HG03060 (cell line): ENCODE results near the gene EN1.
A peak's percentile ranks its signal among the peaks of the same experiment; 100 is the strongest.

Experiments used
- ATAC-seq: cut with Tn5 transposase; IDR thresholded peaks from one replicate; pipeline ENCODE4 v1.9.1; 2021; ENCODE audit warnings: low read depth, moderate number of reproducible peaks; ENCODE audit not compliant: unreplicated experiment

The EN1 gene

DNA sequence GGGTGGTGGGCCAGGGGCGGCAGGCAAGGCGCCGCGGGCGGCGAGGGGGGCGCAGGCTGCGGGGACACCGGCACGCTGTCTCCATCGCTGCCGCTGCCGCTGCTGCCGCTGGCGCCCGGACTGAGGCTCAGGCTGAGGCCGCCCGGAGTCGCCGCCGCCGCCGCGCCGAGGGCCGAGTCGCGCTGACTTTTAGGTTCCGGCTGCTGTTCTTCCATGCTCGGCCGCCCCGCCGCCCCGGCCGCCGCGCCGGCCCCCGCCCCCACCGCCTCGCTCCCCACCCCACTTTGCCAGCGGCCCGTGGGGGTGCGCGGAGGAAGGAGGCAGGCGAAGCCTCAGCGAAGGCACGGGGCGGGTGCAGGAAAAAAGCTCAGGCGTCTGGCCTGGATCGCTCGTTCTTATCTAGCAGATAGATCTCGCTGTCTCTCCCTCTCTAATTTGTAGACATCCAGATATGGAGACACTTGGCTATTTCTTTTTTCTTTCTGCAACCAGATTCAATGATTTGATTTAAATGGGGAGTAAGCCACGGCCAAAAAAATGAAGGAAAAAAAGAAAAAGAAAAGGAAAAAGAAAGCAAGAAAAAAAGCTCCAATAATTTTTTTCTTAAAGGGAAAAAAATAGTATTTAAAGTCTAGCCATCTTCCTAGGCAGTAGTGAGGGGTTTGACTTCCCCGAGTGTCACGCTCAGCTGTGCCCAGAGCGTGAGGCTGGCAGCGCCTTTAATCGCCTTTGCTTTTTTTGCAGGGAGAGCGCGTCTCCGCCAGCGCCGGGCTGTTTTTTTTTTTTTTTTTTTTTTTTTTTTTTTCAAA is at the start of gene EN1:
TSS of gene EN1 (minus strand) at position 696 of the 809 bp plus-strand sequence. CDS start at position 215, 481 bp downstream.
- no peak for ATAC-seq

DNA sequence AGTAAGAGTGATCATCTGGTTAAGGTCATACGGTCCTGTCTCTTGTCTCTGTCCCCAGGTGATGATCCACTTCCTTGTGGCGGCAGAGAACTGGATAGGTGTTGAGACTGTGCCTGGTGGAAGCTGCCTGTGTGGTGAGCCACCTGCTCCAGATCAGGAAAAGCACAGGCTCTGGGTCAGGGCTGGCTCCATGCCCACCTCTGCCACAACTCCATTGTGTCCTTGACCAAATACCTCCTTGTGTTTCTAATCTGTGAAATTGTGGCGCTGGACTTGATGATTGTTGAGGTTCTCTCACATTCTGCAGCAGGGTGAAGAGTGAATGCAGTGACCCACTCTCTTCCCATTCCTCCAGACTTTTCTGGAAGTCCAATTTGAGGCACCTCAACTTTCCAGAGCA is 45.7 kb upstream of the EN1 start:
- ATAC-seq, result no peak

DNA sequence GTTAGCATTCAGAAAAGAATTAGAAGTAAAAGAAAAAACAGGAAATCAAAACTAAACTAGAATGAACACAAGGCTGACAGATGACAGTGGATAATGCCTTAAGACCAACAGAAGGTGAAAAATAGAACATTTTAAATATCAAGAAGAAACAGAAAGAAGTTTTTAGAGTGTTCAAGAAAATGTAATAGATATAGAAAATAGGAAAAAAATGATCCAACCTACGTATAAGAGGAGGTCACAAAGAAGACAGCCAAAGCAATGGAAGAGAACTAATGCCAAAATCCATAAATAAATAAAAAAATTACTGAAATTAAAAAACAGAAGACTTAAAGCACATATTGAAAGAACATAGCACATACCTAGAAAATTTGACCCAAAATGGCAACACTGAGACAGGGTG is 42.5 kb upstream of the EN1 start:
- ATAC-seq, result no peak

DNA sequence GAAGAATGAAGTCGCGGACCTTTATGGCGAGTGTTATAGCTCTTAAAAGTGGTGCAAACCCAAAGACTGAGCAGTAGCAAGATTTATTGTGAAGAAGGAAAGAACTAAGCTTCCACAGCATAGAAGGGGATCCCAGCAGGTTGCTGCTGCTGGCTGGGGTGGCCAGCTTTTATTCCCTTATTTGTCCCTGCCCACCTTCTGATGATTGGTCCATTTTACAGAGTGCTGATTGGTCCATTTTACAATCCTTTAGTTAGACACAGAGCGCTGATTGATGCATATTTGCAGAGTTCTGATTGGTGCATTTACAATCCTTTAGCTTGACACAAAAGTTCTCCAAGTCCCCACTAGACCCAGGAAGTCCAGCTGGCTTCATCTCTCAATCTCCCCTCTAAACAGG is 36.3 kb upstream of the EN1 start:
- ATAC-seq, result no peak

DNA sequence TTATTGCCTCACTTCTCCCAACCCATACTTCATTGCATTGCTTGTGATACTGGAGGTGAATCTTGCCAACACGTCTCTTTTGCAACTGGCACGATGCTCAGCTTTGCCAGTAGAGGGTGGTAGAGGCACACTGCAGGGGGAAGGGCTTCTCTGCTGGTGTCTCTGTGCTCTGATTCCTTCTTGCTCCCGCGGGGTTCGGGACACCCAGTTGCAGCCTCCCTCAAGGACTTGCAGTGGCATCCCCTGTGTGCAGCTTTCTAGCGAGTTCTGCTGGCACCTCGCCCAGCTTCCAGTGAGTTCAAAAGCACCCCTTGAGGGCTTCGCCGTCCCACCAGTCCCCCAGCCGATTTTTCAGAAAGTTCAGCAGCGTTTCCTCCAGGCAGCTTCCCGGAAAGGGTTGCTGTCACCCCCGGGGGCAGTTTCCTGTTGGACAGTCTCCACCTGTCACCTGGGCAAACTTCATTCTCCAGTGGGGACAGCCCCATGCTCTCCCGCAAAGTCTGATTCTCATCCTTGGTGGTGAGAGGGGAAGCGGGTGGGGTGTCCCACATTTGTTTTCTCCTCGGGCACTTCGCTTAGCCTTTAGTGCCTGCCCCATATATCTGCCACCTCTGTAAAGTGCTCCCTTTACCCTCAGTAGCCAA is 35.4 kb upstream of the EN1 start:
- ATAC-seq, result peak; percentile 41

DNA sequence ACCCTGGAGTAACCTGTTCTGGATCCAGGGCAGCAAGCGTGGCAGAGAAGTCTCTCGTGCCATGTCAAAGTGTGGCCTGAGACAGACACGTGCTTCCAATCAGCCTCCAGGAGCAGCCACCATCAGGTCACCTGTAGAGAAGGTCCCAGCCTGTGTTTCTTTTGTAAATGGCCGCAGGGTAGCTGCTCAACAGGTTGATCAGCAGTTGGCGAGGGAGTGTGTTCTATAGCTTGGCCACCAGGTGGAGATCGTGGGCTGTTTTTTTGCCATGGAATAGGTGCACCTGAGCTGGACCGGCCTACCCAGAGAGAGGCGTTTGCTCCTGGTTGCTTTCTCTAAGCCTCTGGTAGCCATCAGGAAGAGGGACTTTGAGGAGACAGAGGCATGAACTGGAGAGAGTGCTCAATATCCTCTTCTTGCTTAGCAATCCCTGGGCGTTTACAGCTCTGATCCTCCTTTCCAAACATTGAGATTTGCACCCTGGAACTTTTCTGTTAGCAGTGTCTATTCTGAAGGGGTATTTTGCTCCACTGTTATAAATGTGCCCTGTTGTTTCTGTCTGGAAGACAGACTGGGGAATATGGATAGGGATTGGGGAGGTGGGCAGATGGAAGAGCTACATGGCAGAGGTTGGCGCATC is 34.2 kb upstream of the EN1 start:
- ATAC-seq, result peak; percentile 83

DNA sequence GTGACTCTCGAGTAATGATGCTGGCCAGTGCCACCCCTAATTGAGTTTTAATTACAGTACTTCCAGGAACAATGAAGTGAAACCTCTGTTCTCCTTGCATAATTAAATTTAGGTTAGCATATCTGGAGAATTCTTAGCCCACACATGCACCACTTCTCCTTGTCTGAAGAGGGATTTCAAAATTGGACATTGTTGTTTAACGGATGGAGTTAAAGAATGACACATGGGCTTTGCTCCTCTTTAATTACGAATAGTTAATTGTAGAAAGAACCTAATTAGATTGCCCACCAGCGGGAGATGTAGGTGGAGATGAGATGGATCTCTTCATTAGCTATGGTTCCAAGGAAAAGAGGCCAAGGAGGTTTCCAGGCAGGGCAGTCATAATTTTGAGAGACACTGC is 33.1 kb upstream of the EN1 start:
- ATAC-seq, result no peak

DNA sequence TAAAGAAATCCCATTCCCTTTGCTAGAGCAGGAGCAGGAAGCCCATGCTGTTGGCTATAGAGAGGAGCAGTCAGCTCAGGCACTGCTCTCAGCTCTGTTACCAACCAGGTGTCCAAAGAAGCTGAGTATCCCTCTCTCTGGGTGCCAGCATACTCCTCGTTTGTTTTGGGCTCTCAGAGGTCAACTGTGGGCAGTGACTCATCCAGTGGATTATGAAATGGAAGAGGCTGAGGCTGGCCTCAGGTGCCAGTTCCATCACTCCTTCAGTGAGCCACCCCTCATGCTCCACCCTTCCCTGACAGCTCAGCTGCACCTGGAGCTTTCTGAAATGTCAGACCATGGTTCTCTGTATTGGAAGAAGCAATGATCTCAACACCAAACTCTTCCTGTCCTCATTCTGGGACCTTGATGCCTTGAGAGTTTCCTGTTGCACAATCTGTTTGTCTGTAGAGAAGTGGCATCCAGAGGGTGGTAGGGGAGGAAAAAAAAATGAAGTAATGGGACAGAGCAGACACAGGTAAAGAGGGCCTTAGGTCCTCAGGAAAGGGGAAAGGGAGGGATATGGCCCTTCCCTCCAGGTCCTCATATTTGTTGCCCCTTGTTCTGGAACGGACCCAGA is 31.2 kb upstream of the EN1 start:
- ATAC-seq, result no peak

DNA sequence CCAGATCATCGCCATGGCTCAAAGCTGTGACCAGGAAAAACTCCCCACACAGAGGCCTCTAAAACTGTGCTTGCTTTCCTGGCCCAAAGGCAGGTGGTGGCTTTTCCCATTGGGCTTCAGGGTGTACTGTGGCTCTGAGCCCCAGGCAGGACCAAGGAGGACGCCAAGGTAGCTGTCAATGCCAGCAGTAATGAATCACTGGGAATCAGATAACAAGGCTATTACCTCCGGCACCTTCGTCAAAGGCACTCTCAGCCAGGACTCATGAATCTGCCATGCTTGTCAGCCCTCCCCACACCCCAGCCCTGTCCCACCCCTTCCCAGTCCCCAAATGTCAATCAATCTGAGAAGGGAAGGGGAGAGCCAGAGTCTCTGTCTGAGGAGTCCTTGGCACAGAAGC is 27.9 kb upstream of the EN1 start:
- no peak for ATAC-seq

DNA sequence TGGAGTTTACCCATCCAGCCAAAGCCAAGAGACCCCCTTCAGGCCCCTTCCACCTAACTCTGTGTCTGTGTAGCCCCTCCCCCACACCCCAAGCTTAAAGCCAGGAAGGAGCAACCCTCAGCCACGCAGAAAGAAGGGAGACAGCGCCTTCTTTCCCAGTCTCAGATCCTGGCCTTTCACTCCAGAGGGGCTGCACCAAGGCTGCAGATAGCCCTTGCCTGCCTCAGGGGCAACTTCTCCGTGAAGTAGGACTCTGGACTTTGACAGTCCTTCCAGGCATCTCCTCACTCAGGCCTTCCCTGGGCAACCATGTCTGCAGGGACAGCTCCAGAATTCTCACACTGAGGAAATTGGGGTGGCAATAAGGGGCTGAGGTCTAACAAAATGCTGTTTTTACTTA is 26.9 kb upstream of the EN1 start:
- no peak for ATAC-seq

DNA sequence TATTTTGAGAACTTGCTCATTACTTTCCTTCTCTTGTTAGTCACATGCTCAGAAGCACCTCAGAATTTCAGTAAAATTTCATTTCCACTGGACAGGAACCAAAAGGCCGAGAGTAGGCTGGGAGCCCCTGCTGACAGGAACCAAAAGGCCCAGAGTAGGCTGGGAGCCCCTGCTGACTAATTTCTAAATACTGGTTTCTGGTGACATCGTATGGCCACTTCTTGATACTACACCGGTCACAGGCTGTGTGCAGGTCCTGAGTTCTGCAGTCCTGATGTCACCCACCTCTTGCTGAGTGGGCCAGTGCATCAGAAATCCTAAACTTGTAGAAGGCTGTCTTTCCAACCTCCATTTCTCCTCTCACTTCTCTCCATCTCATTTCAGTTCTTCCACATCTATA is 17.7 kb upstream of the EN1 start:
- peak; percentile 93 for ATAC-seq

DNA sequence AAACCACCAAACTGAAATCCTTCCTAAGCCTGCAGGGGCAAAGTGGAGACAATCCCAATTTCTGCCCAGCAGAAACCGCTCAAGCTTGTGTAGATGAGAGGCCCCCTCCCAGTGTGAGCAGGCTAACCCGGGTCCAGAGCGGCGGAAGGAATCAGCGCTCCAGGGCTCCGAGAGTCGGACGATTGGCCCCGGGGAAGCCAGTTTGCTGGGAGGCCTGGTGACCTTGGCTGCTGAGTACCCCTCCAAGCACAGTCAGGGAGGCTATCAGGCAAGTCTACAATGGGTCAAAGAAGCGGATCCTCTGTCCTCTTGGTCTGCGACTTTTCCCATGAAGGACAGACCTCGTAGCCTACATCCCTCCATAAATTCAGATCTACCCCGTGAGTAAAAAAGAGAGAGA is 16.8 kb upstream of the EN1 start:
- no peak for ATAC-seq

DNA sequence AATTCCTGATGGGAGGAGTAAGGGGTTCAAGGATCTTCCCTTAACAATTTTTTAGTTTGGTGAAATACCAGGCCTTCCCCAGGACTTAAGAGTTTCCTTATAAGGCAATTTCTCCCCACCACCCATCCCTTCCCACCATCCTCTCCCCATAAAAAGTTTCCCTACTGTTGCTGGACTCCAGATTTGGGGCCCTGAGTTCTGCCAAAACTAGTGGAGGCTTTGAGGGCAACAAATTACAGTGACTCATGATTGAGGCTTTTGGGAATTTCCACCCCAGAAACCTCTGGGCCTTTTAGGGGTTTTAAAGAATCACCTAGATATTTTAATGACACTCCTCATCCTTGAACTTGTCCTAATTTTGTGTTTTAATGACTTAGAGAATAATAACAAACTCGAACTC is 14.3 kb upstream of the EN1 start:
- no peak for ATAC-seq

DNA sequence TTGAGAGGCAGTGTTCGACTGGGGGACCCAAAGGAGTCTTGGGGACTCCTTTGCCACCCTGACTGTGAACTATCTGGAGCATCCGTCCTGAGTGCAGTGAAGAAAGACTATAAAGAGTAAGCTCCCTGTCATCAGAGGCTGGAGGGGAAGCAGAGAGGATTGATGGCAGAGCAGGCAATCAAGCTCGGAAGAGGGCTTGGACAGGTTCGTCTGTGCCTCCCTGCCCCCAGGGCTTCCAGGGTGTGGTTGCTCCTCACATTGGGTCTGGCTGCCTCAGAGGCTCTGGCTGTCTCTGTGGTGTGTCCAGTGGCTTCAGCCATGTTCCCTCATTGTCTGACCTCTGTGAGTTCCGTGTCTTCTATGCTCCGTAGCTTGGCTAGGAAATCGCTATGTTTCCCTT is 13.8 kb upstream of the EN1 start:
- ATAC-seq, result no peak

DNA sequence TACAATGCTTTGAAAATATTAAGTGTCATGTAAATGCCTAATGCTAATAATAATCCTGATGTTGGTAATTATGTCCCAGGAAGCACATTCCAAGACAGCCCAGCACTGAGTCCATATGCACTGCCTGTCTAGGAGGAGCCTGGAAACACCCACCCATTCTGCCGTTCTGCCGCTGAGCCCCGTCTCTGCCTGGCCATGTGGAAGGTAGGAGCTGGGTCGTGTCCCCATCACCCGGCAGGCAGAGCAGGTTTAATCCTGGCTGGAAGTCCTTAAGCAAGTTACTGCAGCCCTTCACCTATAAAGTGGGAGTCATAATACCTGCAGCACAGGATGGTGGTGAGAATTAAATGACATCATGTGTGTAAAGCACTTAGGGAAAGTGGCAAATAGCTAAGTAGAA is 13.1 kb upstream of the EN1 start:
- no peak for ATAC-seq

DNA sequence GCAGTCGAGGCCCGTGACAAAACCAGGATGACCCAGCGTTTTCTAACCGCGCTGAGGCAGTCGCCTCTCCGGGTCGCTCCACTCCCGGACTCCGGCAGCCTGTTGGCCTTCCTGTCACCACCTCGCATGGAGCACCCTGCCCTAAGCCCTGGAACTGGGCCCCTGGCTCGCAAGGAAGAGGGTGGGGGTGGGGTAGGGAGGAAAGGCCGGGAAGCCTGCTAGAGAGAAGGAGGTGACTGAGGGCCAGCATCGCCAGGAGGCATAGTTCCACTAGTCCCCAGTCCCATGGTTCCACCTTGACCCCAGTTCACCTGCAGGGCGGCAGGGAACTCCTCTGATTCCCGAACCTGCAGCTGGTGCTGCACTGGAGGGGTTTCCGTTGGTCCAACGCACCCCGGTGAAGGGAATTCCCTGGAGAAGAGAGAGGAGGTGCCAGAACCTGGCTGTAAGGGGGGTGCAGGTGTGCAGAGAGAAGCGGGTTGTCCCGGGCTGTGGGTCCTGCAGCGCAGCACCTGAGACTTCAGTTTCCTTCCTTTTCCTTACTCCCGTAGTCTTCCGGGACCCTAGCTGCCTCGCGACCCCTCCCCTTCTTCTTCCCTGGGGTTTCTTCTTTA is 11.8 kb upstream of the EN1 start:
- no peak for ATAC-seq

DNA sequence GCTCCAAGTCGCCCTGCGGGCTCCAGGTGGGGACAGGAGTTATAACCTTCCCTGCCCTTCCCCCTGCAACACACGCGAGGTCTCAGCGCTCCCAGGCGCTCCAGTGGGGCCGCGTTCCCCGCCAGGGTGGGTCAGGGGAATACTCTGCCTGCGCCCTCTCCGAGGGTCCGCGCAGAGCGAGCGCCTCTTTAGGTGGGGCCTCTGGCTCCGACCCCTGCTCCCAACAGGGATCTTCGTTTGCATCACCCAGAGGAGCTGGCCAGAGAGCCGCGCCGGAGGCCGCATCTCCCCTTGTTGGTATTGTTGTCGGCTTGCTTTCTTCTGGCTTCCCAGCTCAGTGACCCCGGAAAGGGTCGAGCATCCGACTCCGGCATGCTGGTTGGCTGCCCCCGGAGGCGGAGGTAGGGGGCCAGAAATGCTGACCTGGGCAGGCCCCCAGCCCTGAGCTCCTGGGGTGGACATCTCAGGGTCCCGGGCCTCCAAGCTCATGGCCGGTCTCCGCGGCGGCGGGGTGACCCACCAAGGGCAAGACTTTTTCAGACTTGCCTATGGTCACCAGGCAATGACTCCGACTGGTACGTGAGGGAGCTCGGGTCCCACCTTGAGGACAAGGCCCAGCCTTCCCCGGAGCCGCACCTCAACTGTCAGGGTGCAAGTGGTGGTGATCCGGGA is 11.2 kb upstream of the EN1 start:
- ATAC-seq, result no peak

DNA sequence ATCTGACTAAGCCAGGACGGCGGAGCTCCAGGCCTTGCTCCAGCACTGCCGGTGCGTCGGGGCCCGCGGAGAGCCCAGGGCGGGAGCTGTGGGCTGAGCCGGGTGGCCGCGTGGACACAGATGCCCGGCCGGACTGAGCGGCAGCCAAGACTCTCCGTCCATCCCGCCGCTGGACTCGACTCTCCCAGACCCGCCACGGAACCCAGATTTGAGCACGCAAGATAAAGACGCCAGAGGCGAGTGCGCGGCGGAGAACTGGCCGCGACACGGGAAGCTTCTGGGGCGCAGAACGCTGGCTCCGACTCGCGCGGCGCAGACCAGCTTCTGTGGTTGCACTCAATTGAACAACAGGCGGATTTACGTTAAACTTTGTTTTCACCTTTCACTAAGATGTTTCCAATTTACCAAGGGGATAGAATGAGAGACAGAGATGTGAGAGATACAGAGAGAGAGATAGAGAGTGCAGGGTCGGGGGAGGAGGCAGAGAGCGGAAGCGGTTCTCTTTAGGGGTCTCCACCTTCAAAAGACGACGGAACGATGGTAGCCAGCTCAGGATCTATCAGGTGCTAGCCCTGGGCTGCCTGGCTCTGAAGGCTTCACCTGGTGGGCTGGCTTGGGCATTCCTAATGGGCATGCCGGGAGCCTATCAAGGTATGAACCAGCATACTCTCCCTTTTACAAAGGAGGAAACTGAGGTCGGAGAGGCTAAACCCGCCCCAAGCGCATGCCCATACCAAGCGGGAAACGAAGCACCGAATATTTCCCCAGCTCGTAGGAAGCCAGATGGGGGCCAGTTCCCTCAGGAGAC is 10.4 kb upstream of the EN1 start:
- no peak for ATAC-seq

DNA sequence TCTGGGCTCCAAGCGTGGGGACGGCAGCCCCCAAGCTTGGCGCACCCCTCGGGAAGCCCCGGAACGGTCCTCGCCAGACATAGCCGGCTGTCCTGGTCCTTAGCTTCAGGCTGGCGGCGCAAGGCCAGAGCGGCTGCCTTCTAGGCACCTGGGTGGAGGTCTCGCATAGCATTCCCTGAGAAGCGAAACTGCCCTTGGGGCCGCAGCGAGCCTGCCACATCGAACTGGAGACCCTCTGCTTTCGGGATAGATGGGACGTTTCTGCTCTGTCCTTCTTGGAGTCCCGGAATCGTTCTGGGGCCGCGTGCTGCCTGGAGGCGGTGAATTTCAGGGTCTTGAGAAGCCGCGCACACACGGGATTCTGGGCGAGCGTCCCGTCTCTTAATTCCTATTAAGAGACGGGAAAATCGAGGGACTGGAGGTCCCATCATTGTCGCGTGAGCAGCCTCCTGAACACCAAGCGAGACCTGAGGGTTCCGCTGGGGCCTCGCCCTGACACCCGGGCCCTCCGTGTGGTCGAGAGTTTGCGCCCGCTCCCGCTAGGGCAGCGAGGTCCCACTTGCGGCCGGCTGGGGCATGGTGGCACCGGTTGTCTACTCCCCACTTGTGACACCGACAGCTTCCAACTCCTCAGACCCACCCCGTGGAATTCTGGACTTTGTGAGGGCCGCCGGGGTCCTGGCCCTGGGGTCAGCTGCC is 9.7 kb upstream of the EN1 start:
- no peak for ATAC-seq
